ENCODE results near the gene BMPR1B.
"Not testable (repeated sequence)": the region's sequence is repeated elsewhere in the genome, so short reads cannot be mapped to it uniquely, and the experiment has no call there.

The BMPR1B gene

DNA sequence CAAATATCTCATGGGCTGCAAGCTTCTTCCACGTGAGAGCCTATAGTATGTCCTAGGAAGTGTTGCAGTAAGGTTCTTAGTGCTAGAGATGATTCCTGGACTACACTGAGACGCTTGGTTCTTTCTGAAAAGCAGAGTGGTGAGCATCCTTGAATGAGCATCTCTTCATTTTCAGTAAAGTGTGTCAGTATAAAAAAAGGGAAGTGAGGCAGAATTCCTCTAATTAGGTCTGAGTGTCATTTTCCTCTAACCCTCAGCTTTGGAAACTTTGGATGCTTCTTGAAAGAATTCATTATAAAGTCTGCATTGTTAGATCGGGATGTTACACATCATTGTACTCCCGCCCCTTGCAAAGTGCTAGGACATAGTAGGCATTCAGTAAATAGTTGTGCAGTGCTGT lies 5.2 kb downstream of the BMPR1B start:
- no peak for DNase-seq (ENCODE audit: low read depth)

DNA sequence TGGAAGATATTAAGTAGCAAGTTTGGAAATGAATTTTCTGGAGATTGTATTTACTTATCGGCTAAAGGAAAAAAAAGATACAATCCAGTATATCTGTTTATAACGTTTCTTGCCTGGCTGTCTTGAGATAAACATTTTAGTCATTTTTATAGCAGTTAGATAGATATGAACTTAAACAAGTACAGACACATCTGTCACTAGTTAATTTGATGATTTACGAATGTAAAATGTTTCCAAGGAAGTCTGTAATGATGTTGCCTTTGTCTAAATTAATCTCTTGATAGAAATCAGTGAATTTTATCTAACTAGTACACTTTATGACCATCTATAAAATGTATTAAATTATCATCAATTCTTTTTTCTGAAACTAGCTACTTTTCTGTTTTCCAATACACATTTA lies 5.7 kb downstream of the BMPR1B start:
- no peak for DNase-seq (ENCODE audit: low read depth)

DNA sequence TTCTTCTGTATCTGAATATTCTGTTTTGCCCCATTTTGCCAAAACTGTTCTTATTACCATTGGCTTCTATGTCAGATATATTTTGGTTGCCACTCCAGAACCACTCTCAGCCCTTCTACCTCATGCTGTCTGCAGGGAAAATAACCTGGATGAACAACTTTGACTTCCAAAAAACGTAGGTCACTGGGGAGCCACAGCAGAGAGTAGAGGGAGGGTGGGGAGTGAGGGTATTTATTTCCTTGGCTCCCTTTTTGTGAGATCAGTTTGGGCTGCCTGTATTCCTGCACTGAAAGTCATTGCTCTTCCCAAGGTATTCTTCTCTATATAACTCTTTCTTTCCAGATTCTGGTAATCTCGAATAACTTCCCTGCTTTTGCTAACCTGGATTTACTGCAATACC lies 6.3 kb downstream of the BMPR1B start:
- no peak for DNase-seq (ENCODE audit: low read depth)

DNA sequence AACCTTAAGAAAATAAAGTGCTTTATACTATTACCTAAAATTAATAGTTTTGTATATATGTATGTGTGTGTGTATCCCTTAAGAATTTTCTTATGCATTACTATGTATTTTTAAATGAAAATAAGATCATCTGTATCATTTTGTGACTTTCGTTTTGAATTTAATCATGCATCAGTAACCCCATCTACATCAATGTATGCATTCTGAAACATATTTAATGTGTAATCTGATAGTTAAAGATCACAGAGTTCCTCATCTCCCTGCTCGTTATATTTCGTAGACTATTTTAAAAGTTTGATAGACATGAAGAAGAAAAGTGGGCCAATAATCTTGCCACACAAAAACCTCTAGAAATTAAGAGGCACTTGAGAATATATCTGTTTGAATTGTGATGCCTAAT lies 7.4 kb downstream of the BMPR1B start:
- no peak for DNase-seq (ENCODE audit: low read depth)

DNA sequence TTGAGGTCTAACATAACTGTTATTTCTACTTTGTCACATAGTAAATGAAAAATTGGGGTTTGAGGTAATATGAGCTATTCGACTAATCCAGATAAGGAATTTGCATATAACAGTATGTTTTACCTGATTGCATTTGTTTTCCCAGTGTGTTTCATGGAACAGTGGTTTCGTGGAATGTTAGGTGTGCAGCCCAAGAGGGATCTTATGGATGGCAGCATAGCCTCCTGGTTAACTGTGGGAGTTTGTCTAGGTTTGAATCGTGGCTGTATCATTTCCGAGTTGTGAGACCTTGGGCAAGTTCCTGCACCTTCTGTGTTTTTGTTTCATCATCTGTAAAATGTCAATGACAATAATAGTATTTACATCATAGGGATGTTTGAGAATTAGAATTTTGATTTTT lies 7.9 kb downstream of the BMPR1B start:
- no peak for DNase-seq (ENCODE audit: low read depth)

DNA sequence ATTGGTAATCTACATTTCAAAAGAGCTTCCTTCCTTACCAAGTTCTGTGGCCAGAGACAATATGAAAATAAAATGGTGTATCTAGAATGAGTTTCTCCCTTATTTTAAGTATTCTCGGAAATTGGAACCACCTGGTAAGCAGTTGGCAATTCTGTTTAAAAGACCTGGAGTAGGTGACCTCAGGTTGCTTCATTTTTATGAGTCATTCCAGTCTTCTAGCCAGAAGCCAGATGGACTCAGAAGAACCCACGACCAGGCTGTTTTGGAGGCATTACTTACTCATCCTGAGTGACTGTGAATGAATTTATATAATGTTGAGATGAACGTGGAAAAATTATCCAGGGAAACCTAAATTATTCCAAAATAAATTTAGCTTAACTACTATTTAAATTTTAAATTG lies 9.1 kb downstream of the BMPR1B start:
- no peak for DNase-seq (ENCODE audit: low read depth)

DNA sequence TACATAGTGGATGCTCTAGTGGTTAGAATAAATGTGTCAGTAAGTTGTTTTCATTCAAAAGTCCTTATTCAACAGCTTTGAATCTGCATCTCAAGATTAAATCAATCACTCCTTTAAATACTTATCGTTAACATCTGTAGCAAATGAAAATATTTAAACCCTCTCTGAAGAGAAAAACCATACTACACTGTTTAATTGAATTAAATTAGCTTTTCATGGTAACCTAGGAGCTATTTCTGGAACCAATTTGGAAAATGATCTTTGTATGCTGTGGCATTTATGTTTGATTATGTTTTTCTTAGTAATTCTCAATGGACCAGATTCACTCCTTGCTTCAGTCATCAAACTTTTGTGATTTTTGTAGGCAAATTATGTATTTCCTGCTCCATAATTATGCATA lies 9.7 kb downstream of the BMPR1B start:
- no peak for DNase-seq (ENCODE audit: low read depth)

DNA sequence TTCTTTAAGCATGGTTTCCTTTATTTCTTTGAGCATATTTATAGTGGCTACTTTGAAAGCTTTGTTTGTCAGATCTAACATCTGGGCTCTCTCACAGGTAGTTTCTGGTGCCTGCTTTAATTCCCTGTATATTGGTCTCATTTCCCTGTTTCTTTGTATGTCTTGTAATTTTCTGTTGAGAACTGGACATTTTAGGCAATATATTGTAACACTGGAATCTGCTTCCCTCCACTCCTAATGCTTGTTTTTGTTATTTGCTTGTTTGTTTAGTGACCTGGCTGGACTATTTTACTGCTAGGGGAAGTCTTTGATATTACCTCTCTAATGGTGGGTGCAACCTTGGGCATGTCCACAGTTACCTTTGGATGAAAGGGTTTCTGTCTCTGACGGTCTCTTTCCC lies 25.0 kb downstream of the BMPR1B start:
- no peak for DNase-seq (ENCODE audit: low read depth)

DNA sequence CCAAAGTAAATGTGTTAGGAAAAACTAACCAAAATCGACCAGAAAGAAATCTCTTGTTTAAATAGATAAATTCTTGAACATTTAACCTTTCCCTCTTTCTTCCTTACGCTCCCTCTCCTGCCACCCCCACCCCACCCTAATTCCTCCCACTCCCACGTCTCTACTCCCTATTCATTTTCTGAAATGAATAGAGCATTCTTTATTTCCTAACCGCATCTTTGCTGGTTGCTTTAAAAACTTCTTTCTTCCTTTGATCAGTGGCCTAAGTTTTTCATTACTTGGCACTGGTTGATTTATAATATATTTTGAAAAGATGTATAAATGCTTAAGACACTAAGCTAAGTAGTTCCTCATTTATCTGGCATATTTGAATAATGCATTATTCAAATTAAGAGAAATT lies 33.9 kb downstream of the BMPR1B start:
- DNase-seq (ENCODE audit: low read depth), result no peak

DNA sequence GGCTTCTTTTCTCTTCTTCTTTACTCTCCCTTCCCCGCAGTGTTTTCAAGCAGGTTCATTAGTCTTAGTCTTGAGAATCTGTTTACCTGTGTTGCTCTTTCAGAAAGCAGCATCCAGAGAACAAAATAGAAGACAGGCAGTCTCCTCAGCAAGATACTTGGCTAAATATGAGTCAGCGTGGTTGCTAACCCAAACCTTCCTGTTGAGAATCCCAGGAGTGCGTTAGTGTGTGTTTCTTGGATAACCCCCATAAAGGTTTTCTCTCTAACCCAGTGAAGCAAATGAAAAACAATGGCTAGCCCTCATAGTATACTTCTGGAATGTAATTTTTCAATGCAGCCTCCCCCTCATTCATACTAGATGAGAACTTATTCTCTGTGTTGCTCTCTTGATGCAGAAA lies 41.1 kb downstream of the BMPR1B start:
- DNase-seq (ENCODE audit: low read depth), result no peak

DNA sequence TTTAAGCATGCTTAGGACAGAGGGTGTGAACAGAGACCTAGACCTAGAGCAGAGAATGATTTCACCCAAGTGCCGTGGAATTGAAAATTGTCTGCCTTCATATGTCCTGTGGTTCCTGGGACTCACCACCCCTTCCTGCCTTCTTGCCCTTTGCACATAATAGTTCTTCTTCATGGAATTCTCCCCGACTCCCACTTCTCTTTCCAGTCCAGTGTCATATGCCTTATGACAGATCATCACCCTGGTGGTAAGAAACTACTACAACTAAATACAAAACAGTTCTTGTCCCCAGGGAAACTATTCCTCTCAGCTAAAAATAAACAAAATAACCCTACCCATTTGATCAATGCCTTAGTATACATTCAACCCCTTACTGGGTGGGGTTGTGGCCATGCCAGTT lies 43.3 kb downstream of the BMPR1B start:
- DNase-seq (ENCODE audit: low read depth), result no peak

DNA sequence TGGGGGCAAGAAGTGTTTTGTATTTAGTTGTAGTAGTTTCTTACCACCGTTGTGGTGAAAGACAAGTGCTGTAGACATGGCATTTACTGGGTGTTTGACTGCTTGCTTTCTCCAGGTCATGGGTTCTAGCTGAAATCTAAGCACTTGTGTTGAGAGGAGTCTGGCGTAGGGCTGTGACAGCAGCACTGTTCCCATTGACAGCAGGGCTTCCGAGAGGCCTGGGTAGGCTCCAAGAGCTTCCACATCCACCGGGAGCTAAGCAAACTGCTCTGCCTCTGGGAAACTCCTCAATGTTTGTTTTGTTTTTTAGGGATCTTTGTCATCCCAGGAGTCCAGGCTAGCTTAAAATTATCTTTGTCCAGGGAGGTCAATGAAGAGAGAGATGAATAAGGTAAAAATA lies 44.3 kb downstream of the BMPR1B start:
- no peak for DNase-seq (ENCODE audit: low read depth)

DNA sequence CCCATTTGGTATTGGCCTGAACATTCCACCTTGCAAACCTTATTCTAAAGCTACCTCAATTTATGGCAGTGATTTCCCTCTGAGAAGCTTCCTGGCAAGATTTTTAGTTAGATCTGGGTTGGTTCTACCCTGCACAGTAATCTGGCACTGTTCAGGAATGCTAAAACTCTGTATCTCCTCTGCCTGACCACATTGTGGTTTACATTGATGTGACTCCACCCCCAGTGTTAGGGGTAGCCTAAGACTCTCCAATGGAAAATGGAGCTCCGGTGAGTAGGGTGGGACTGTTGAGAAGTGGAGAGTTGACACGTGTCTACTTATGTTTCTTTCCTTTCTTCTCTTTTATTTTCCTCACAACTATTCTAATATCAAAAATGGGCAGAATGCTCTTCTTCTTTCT lies 45.4 kb downstream of the BMPR1B start:
- DNase-seq (ENCODE audit: low read depth), result no peak

DNA sequence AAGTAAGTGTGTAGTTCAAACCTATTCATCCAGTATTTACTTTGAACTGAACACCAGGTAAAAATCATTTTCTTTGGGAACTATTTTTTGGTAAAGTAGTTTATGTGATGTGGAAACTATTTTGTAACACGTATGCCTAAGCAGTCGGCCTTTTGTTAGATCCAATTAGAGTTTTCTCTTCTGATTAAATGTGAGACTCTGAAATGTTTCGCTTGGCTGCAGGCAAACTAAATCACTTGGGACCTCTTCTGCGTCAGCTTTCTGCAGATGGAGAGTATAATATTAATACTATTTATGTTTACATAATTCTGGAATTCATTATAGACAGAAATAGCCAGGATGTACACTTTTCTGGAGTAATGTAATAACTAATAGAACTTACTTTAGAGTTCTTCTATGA lies 46.9 kb downstream of the BMPR1B start:
- DNase-seq (ENCODE audit: low read depth), result no peak

DNA sequence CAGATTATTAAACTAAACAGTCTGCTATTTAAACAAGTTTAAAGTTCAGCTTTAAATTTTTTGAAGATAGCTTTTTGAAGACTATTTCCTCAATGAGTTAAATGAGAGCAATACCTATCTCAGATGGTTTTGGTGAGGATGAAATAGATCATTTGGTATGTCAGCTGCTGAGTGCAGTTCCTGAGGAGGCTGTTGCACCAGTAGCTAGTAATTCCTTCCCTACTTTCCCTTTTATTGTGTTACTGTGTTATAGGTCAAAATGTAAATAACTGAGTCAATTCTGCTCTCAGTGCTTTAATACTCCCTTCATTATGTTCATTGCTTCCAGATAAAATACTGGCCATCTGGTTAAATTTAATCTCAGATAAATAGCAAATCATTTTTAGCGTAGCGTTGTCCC lies 48.6 kb downstream of the BMPR1B start:
- DNase-seq (ENCODE audit: low read depth), result no peak

DNA sequence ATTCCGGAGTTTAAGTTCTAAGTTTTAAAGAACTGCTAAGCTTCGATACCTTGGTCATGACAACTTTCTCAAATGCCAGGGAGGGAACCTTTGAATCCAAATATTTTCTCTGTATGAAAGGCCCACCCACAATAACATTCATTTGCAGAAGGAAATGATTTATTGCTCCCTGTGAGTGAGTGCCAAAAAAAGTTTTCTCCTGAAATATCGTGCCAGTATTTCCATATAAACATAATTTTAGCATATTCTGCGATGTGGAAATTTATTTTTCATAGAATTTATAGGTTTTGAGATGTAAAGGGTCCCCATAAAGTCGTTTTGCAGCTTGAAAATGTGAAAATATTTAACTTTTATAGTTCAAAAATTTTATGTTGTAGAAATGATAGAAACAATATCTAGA lies 53.9 kb downstream of the BMPR1B start:
- DNase-seq (ENCODE audit: low read depth), result no peak

DNA sequence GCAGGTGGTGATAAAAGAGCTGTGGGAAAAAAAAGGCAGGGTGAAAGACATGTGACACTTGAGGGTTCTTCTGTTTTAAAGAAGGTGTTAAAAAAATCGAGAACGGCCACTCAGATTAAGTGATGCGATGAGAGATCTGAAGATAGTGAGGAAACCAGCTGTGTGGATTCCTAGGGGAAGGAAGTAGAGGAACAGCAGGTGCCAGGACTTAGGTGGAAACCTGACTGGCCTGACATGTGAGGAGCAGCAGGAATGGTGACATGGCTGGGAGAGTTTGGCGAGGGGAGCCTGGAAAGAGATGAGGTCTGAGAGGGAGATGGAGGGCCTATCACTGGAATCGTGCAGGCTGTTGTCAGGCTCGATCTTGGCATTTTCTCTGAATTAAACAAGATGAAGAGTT lies 55.5 kb downstream of the BMPR1B start:
- DNase-seq (ENCODE audit: low read depth), result no peak

DNA sequence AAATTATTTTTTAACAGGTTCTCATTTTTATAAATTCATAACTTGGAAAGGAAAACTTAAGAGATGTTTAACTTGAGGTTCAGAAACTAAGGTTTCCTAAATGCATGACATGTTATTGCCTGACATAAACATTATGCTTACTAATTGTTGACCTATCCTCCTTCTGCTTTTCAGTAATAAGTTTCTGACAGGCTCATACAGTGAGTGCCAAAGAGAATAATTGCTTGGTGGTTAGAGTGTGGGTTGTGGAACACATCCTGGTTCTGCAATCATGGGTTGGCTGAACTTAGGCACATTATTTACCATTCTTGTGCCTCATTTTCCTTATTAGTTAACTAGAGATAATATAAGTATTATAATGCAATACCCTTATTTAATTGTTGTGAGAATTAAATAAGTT lies 56.5 kb downstream of the BMPR1B start:
- no peak for DNase-seq (ENCODE audit: low read depth)

DNA sequence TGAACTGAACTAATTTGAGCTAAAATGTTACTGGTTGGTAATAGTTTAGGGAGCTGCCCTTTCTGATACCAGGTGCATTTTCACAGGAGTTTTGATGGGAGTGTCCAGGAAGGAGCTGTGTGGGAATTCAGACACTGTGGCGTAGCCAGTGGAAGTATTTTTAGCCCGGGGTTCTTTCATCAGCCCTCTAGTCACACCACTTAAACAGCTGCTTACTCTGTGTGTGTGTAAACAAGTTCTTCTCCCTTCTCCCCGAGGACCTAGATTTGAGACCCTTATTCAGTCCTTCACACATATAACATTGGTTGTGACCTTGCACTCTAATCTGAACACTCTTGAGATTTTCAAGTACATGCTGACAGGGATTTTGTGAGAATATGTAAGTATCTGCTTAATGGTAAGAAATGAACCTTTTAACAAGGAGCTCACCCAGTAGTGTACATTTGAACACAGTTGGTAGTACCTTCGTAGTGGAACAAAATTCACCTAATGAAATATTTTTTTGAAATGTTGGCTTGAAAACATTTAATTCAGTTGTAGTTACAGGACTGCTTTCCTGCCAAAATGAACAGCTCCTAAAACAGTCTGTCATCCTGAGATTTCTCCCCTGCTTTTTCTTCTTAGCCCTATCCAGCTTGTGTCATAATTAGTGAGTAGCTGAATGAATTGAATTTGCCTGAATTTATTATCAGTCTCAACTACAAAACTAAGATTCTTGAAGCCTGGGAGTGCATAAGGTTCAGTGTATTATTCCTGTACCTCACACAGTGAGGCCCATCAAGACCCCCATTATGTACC lies 61.8 kb downstream of the BMPR1B start:
- no peak for DNase-seq (ENCODE audit: low read depth)

DNA sequence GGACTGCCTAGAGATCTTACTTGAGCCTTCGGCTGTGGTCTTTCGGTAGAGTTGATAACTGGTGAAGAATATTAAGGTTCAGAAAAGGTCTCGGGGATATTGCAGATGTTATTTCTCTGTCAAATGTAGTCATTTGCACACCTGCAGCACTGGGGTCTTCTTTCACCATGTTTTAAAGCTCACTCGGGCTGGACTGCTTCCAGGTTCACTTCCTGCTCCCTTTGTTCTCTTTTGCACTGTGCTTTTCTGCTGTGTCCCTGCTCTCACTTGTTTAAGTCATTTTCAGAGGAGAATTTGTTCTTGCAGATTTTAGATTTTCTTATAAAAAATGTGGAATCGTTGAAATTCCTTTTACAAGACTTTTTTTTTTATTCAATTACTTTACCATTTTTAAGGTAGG lies 68.5 kb downstream of the BMPR1B start:
- DNase-seq (ENCODE audit: low read depth), result no peak

DNA sequence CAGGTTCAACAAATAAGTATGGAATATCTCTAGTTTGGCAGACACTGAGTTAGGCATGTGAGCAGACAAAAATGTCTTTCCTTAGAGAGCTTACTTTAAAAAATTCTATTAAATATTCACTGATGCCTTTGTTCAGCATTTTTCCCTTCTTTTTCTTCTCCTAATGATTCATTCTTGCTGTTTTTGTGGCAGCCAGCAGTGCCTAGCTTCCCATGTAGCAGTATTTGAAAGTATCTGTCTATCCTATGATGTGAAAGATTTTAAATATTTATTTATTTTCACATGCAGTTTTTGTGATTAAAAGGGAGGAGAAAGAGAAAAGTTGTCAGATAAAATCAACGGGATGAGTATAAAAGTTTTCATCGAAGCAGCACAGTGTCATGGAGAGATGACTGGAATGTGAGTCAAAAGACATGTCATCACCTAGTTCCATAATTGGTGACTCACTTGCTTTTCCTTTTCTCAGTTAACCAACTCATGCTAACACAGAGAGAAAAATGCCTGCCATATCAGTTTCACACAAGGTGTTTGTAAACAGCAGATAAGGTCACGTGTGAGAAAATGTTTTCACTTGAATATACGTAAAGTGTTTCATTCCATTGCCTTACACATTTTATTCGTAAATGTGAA lies 69.8 kb downstream of the BMPR1B start:
- no peak for DNase-seq (ENCODE audit: low read depth)

DNA sequence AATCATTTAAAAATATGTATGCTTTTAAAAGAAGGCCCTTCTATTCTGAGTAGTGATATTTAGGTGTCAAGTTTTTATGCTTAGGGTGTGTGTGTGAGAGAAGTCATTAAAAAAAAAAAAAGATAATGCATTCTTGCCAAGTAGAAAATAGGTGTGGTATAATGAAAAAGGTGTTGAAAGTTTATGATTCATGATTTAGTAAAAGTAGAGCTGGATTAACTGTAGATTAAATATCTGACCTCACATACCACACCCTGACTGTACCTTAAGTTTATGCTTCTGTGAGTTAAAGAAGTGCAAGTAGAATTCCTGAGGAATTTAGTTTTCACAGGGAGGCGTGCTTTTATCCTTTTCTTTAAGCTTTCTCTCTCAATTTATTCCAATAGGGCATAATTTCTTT lies 71.1 kb downstream of the BMPR1B start:
- no peak for DNase-seq (ENCODE audit: low read depth)

DNA sequence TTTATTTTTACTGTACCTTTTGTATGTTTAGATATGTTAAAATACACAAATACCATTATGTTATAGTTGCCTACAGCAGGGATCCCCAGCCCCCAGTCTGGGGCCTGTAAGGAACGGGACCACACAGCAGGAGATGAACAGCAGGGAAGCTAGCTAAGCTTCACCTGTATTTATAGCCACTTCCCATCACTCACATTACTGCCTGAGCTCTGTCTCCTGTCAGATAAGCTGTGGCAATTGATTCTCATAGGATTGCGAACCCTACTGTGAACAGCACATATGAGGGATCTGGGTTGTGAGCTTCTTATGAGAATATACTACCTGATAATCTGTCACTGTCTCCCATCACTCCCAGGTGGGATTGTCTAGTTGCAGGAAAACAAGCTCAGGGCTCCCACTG lies 73.9 kb downstream of the BMPR1B start:
- DNase-seq (ENCODE audit: low read depth), result no peak

DNA sequence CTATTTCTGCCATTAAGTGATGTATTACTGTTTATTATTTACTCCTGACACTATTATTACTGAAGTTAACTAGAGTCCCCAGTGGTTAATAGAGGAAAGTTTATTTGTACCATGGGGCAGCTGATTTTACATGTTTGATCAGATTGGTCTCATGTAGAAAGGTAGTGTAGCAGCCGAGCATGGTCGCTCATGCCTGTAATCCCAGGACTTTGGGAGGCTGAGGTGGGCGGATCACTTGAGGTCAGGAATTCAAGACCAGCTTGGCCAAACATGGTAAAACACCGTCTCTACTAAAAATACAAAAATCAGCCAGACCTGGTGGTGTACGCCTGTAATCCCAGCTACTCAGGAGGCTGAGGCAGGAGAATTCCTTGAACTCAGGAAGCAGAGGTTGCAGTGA lies 74.6 kb downstream of the BMPR1B start:
- not testable (repeated sequence) for DNase-seq (ENCODE audit: low read depth)

Data from stimulated activated CD8-positive, alpha-beta memory T cell treated with anti-CD3 and anti-CD28 coated beads, Interleukin-12 subunit alpha, Interleukin-12 subunit beta, amount 100 ng/mL, for 4 hours (primary cell).